GM19240 (cell line): ENCODE measurements around the gene FAM222B.

Experiments used
- DNase-seq: peaks from one replicate; pipeline ENCODE4 v3.0.0; 2011; ENCODE audit warnings: low spot score; ENCODE audit not compliant: insufficient read length

FAM222B gene

GRCh38 chr17:28777178-28777577, 65.4 kb downstream of the FAM222B start:
- no peak for DNase-seq

GRCh38 chr17:28774206-28774605, 68.4 kb downstream of the FAM222B start:
- no peak for DNase-seq

DNA sequence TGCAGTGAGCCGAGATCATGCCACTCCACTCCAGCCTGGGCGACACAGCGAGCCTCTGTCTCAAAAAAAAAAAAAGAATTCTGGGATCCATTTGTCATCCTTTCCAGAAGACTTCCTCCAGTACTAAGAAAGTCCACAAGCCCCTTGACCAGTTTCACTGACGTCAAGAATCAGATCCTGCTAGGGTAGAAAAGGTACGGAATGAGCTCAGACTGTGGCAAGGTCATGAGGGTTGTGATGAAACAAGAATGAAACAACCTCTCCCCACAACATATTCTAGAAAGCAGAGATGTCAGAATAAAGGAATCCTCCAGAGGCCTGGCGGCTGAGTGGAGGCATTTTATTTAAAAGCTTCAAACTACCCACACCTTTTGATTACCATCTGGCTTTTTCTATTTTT, 68.9 kb downstream of the FAM222B start:
- no peak for DNase-seq

DNA sequence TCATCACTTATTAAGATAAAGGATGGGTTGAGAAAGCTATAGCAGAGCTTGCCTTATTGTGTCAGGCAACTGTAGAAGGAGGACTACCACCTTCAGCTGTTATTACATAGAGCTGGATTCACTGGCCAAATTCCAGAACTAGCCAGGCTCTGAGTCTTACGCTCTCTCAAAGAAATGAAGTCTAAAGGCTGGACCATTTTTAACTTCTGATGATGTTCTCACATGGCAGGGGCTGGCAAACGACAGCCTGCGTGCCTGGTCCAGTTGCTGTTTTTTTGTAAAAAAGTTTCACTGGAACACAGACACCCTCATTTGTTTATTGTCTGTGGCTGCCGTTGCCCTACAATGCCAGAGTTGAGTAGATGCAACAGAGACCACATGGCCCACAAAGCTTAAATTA, 77.6 kb downstream of the FAM222B start:
- DNase-seq, result no peak

GRCh38 chr17:28763804-28764266, 78.8 kb downstream of the FAM222B start:
- DNase-seq, result peak; percentile 55

- DNase-seq, result peak; percentile 16
Observed at GRCh38 chr17:28763137-28763799, 79.3 kb downstream of the FAM222B start.

DNA sequence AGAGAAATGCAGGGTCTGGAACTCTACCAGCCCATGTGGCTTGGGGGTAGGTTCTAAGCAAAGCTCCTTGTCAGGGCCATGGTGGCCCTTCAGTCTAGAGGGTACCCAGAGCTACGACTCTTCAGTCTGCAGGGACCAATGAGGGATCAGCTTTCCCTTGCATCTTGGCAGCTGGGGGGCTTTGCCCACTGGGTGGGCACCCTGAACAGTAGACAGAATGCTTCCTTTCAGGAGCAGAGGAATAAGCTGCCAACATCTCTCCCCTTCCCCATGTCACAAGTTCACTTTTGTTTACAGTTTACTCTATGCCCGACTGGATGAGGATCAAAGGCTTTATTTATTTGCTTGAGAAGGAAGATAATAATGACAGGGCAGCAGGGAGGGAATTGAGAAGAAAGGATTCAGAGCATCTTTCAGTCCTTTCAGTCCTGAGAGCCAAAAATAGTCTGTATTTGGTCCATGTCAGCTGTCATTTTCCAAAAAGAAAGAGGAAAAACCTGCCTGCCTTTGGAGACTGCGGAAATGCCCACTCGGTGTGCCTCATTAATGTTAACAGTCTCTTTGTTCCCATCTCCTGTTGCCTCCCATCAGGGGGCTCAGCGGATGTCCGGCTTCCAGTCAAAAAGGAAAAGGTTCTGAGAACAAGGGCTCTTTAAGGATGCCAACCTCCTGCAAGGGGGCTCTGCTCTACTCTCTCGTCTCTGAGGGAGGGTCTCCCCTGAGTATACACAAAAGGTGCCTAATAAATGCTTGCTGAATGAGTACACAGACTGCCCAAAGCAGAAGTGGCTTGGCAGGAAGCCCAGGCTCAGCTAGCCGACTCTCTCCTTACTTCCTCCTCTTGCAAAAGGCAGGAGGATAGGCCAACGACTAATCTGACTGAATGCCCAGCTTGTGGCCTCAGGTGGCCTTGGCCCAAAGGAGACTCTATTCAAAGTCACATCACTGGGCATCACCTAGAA, 81.7 kb downstream of the FAM222B start:
- no peak for DNase-seq

- no peak for DNase-seq
Observed at GRCh38 chr17:28759256-28759865, 83.2 kb downstream of the FAM222B start.

DNA sequence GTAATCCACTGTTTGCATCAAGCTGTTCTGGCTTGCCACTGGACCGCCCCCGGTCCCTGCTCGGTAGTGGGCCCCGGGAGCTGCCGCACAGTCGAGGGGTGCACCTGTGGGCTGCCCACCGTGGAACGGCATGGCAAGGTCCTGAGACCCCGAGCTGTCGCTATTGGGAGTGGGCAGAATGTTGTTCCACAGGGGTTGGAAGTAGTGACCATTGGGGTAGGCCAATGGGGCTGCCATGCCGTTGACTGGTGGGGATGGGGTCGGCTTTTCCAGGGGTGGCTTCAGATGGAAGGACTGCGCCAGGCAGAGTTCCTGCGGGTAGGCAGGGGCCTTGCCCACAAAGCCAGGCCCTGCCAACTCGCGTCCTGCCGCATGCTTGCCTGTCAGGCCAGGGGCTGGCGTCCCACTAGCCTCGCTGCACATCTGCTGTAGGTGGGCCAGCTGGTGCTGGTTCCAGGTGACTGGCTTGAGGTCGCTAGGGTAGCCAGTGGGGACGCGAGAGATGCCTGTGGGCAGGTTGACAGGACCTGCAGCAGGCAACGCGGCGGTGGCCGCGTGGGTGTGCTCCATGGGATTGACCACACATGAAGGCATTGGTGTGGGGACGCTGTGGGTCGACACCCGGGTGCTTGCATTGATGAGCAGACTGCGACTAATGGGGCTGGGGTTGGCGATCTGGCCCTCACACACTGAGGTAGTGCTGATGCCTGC, 84.0 kb downstream of the FAM222B start:
- no peak for DNase-seq

DNA sequence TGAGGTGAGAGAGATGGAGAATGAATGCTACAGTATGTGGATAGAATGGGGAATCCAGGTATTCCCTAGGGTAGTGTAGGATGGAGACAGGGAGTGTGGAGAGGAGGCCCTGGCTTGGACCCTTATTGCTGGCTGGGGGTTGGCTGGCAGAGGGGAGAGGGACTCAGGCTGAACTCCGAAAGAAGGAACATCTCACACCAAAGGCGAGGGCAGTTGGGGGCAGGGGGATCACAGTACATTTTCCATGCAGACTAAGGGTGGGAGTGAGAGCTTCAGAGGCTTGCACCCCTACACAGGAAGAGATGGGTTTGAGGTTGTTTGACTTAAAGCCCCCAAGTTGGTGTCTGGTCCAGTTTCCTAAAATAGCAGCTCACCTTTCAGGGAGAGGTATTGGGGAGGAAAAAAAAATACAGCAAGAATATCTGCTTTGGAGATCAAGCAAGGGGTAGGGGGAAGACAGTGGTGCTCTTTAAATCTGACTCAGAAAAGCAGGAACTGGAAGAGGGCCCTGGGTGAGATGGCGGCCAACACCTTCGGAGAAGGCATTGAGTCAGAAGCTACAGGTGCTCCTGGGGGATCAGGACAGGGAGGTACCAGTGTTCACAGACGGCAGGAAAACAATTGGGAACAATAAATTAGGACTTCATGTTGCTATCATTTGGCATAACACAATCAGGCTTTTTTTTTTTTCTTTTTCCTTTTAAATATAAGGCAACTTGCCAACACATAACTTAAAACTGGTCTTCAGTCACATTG, 86.4 kb downstream of the FAM222B start:
- no peak for DNase-seq

DNA sequence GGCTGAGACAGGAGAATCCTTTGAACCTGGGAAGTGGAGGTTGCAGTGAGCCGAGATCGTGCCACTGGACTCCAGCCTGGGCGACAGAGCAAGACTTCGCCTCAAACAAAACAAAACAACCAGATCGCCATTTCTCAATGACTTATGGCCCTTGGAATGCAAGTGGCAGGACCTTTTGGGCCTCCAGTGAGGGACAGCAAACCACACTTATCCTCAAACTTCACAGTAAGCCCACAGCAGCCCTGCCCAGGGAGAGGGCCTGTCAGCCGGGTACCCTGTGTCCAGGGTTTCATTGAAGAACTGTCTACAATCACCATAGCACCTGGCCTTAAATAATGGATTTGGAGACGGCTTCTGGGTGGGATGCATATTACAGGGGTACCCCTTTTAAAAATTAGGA, 87.1 kb downstream of the FAM222B start:
- DNase-seq, result no peak

- no peak for DNase-seq
Observed at GRCh38 chr17:28751600-28752366, 90.8 kb downstream of the FAM222B start.

DNA sequence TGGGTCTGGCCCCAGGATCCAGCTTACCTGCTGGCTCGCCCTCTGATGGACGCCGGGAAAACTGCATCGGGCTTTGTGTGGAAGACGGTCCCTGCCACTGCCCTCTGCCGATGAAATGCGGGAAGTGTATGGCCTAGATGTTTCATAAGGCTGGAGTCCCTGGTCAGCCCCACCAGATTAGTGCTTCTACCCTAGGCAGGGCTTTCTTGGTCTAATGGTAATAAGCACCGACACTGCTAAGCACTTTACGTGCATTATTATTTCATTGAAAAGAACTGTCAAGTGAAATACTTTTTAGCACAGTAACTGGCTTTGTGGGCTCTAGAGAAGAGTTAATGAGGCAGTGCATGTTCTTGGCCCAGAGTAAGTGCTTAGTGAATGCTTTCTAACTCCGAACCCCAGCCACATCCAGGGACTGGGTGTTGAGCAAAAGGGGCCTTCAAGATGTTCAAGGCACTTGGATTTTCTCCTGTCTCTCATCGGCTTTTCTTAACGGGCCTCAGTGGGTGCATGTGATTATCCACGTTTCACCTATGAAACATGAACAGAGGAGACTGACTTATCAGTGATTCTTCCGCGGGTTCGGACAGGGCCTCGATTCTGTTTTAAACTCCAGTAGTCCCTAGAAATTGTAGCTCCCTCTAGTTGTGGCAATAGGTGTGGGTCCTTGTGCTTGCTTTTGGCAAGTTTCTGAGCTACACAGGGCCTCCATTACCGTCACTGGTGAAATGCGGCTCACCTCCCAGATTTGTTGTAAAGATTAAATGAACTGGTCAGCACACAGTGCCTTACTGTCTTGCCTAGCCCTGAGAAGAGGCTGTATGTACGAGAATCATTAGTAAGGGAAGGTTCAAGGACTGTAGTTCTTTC, 92.2 kb downstream of the FAM222B start:
- peak; percentile 70 for DNase-seq

DNA sequence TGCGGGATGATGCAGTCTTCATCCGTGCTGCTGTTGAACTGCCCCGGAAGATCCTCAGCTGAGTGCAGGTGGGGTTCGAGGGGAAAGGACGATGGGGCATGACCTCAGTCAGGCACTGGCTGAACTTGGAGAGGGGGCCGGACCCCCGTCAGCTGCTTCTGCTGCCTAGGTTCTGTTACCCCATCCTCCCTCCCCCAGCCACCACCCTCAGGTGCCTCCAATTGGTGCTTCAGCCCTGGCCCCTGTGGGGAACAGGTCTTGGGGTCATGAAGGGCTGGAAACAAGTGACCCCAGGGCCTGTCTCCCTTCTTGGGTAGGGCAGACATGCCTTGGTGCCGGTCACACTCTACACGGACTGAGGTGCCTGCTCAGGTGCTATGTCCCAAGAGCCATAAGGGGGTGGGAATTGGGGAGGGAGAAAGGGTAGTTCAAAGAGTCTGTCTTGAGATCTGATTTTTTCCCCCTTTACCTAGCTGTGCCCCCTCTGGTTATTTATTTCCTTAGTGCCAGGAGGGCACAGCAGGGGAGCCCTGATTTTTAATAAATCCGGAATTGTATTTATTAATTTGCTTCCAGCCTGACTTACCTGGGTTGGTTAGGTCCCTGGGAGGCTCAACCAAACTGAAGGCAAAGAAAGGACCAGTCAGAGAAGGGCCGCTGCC, 92.9 kb downstream of the FAM222B start:
- no peak for DNase-seq

DNA sequence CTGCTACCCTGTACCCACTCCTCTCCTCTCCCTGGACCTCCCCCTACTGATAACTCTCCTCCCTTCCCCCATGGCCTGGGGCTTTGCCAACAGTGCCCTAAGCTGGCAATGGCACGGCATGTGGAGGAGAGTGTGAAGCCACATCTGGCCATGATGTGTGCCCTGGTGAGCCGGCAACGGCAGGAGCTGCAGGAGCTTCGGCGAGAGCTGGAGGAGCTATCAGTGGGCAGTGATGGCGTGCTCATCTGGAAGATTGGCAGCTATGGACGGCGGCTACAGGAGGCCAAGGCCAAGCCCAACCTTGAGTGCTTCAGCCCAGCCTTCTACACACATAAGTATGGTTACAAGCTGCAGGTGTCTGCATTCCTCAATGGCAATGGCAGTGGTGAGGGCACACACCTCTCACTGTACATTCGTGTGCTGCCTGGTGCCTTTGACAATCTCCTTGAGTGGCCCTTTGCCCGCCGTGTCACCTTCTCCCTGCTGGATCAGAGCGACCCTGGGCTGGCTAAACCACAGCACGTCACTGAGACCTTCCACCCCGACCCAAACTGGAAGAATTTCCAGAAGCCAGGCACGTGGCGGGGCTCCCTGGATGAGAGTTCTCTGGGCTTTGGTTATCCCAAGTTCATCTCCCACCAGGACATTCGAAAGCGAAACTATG, 93.6 kb downstream of the FAM222B start:
- no peak for DNase-seq

GRCh38 chr17:28747801-28748750, 94.5 kb downstream of the FAM222B start:
- DNase-seq, result no peak
